Activated CD8-positive, alpha-beta T cell treated with anti-CD3 and anti-CD28 coated beads for 36 hours (primary cell): ENCODE measurements around the gene TMEFF2. TPM values are rescaled to one million over a fixed set of nuclear protein-coding genes. Genes with fewer than 3 reads are reported as not detected.

Experiments
- ATAC-seq: fragments of 200-7000 bp; cut with Tn5 transposase; one replicate; pipeline ENCODE4 v1.10.0; 2021; ENCODE audit warnings: mild to moderate bottlenecking, moderate library complexity
- CTCF ChIA-PET: fragments of 350-600 bp; sonication (Branson Sonifier 250); formaldehyde crosslinking; loops from one replicate; lab custom pipeline; 2021; ENCODE audit warnings: antibody characterized with exemption; lab: Charles Lee
- POLR2A ChIA-PET: fragments of 350-600 bp; sonication (Branson Sonifier 250); formaldehyde crosslinking; loops from one replicate; lab custom pipeline; 2021; ENCODE audit warnings: antibody characterized with exemption; lab: Charles Lee
- DNase-seq: peaks from one replicate; pipeline ENCODE4 v3.0.0-alpha.2; 2020
- H3K27ac Mint-ChIP-seq: one replicate; pipeline ENCODE4 v1.8.0; 2021; ENCODE audit warnings: mild to moderate bottlenecking, mixed read lengths
- H3K27me3 Mint-ChIP-seq: one replicate; pipeline ENCODE4 v1.8.0; 2021; ENCODE audit warnings: mixed read lengths
- H3K36me3 Mint-ChIP-seq: one replicate; pipeline ENCODE4 v1.8.0; 2021; ENCODE audit warnings: low read depth, mixed read lengths
- H3K4me1 Mint-ChIP-seq: one replicate; pipeline ENCODE4 v1.8.0; 2021; ENCODE audit warnings: low read depth, mixed read lengths
- H3K4me3 Mint-ChIP-seq: one replicate; pipeline ENCODE4 v1.8.0; 2021; ENCODE audit warnings: mild to moderate bottlenecking, moderate library complexity, mixed read lengths
- H3K9me3 Mint-ChIP-seq: one replicate; pipeline ENCODE4 v1.8.0; 2021; ENCODE audit warnings: mixed read lengths
- CTCF ChIP-seq: fragments of 200-600 bp; IDR thresholded peaks from one replicate; pipeline ENCODE4 v1.8.0; 2022; ENCODE audit warnings: antibody characterized with exemption, mild to moderate bottlenecking
- intact Hi-C: fragments of 100-400 bp; cut with micrococcal nuclease; formaldehyde crosslinking; loops from one replicate; pipeline ENCODE4 v1.10.0; 2022
- total RNA-seq, 2 experiments: library from RNA; stranded (reverse); gene quantifications; one replicate each; pipeline ENCODE4 v1.2.3, GENCODE V29; 2021

TMEFF2 gene
- total RNA-seq, 2 experiments from 2014 or later = not detected

- Mint-ChIP-seq H3K4me1 (no peaks in the 10 kb centered on the region), H3K9me3 (no peaks in the 10 kb centered on the region), H3K27ac (no peak overlapping the region), H3K4me3 (no peak overlapping the region), H3K36me3 (no peaks in the 10 kb centered on the region), H3K27me3 (peaks cover 2% of the 10 kb centered on the region)
- no peak for TF ChIP-seq CTCF
- POLR2A ChIA-PET = no interaction called here
- peak; percentile 52 for DNase-seq
- intact Hi-C loops = no loop called here
- CTCF ChIA-PET = no interaction called here
- peak; percentile 34 for ATAC-seq
Observed at GRCh38 chr2:191933307-191934105, 261.2 kb downstream of the TMEFF2 start.

DNA sequence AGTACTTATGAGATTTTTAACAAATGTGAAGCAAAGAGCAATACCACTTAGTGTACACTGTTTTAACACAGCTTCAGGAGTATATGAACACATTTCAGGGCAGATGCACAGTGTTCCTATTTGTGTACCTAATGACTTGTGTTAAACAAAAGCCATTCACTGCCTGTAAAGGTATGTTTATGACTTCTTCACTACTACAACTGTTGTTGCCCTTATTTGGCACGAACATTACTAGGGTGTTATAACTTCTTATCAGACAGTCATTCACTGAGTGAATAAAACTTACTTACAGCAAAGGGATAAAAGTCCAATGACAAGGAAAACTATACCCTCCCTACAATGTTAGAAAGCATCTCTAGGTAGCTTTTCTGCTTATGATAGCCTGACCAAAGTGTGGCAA lies 262.4 kb downstream of the TMEFF2 start:
- no peak overlapping the region for H3K4me3 Mint-ChIP-seq
- peaks cover 2% of the 10 kb centered on the region for H3K27me3 Mint-ChIP-seq
- intact Hi-C loops = no loop called here
- H3K9me3 Mint-ChIP-seq = no peaks in the 10 kb centered on the region
- TF ChIP-seq CTCF = no peak
- ATAC-seq = no peak
- DNase-seq = no peak
- H3K27ac Mint-ChIP-seq = no peak overlapping the region
- H3K36me3 Mint-ChIP-seq = no peaks in the 10 kb centered on the region
- no peaks in the 10 kb centered on the region for H3K4me1 Mint-ChIP-seq
- ChIA-PET CTCF (no interaction called here), POLR2A (no interaction called here)

GRCh38 chr2:191931329-191931728 lies 263.4 kb downstream of the TMEFF2 start:
- ChIA-PET CTCF (no interaction called here), POLR2A (no interaction called here)
- Mint-ChIP-seq H3K36me3 (no peaks in the 10 kb centered on the region), H3K4me3 (no peak overlapping the region), H3K27ac (no peak overlapping the region), H3K27me3 (peaks cover 2% of the 10 kb centered on the region), H3K4me1 (no peaks in the 10 kb centered on the region), H3K9me3 (no peaks in the 10 kb centered on the region)
- no peak for TF ChIP-seq CTCF
- DNase-seq = no peak
- intact Hi-C loops = no loop called here
- no peak for ATAC-seq

- Mint-ChIP-seq H3K36me3 (no peaks in the 10 kb centered on the region), H3K27ac (no peak overlapping the region), H3K4me3 (no peak overlapping the region), H3K27me3 (peaks cover 2% of the 10 kb centered on the region), H3K4me1 (no peaks in the 10 kb centered on the region), H3K9me3 (no peaks in the 10 kb centered on the region)
- no peak for ATAC-seq
- intact Hi-C loops = no loop called here
- ChIA-PET CTCF (interaction anchor here (1.0 kb wide), 1 partner anchor 8 kb away, joined by 3 read pairs; no protein-coding TSS in a partner anchor), POLR2A (no interaction called here)
- DNase-seq = no peak
- no peak for TF ChIP-seq CTCF
Observed at GRCh38 chr2:191930205-191930604, 264.5 kb downstream of the TMEFF2 start.

DNA sequence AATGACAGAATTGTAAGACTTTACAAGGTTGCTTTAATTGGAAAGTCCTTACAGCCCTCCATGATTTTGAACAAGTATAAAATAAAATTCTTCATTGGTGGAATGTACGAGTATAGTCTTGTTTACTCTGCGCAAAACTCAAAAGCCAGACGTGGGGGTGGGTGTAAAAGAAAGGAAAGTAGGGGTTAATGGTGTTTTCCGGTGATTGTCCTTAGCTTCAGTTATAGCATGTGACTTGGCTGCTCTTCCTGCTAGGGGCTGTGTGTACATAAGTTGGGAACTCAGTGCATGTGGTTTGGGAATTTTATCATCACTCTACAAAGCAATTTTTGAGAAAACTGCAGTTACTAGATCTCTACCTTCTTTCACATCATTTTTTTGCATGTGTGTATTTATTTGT lies 265.4 kb downstream of the TMEFF2 start:
- Mint-ChIP-seq H3K36me3 (no peaks in the 10 kb centered on the region), H3K4me3 (no peak overlapping the region), H3K9me3 (no peaks in the 10 kb centered on the region), H3K27me3 (peaks cover 2% of the 10 kb centered on the region), H3K4me1 (no peaks in the 10 kb centered on the region), H3K27ac (no peak overlapping the region)
- TF ChIP-seq CTCF = no peak
- ATAC-seq (no peak), DNase-seq (no peak)
- intact Hi-C loops = no loop called here
- CTCF ChIA-PET = interaction anchor here (1.0 kb wide), 1 partner anchor 9 kb away, joined by 3 read pairs; no protein-coding TSS in a partner anchor
- POLR2A ChIA-PET = no interaction called here
